Thoracic aorta (tissue), 2 donors: Measurements from ENCODE around the gene TMEM26. TPM values are rescaled to one million over a fixed set of nuclear protein-coding genes. Genes with fewer than 3 reads are reported as not detected.

Source experiments
- ATAC-seq: fragments of 150-250 bp; one replicate; pipeline ENCODE4 v1.8.0; 2017; ENCODE audit warnings: low read depth; ENCODE audit not compliant: insufficient number of reproducible peaks, low FRiP score
- DNase-seq: peaks from one replicate; pipeline ENCODE4 v3.0.0-alpha.2; 2020; ENCODE audit warnings: low spot score
- H3K27ac ChIP-seq, 2 donors: fragments of 200-600 bp; sonication (generic); 1 replicate in 1 of 2; 2 replicates in 1 of 2; pipeline ENCODE4 v1.5.1; 2016; ENCODE audit warnings: mild to moderate bottlenecking in 2 of 2, moderate library complexity in 2 of 2
- H3K27me3 ChIP-seq: fragments of 200-600 bp; sonication (generic); replicated peaks from 2 replicates; pipeline ENCODE4 v1.6.0; 2016; ENCODE audit warnings: mild to moderate bottlenecking; ENCODE audit not compliant: insufficient read depth
- H3K36me3 ChIP-seq: fragments of 200-600 bp; sonication (generic); one replicate; pipeline ENCODE4 v1.5.1; 2016
- H3K4me1 ChIP-seq, 2 donors: fragments of 200-600 bp; sonication (generic); 1 replicate in 1 of 2; 2 replicates in 1 of 2; pipeline versions ENCODE4 v1.5.1 to v1.6.0; 2016; ENCODE audit warnings: low read depth in 2 of 2, mild to moderate bottlenecking in 1 of 2; ENCODE audit not compliant: control insufficient read depth in 1 of 2
- H3K4me3 ChIP-seq: fragments of 200-600 bp; sonication (generic); 2 replicates; pipeline ENCODE4 v1.5.1; 2016; ENCODE audit warnings: mild to moderate bottlenecking
- H3K9me3 ChIP-seq: fragments of 200-600 bp; sonication (generic); 2 replicates; pipeline ENCODE4 v1.5.1; 2016
- total RNA-seq, 2 donors: library from RNA; depleted of rRNA; stranded (reverse); fragments of >200 nt; gene quantifications; one replicate each; pipeline versions ENCODE4 v1.1.0 to v1.2.3, GENCODE V29; 2016
- TF ChIP-seq, protein P1 (sequence below): fragments of 200-600 bp; sonication (generic); IDR thresholded peaks from one replicate; pipeline ENCODE4 v1.5.1; 2019; ENCODE audit warnings: antibody characterized with exemption

TMEM26 gene
- total RNA-seq, 2 donors from 2014 or later = 0.27 to 1.2 TPM

DNA sequence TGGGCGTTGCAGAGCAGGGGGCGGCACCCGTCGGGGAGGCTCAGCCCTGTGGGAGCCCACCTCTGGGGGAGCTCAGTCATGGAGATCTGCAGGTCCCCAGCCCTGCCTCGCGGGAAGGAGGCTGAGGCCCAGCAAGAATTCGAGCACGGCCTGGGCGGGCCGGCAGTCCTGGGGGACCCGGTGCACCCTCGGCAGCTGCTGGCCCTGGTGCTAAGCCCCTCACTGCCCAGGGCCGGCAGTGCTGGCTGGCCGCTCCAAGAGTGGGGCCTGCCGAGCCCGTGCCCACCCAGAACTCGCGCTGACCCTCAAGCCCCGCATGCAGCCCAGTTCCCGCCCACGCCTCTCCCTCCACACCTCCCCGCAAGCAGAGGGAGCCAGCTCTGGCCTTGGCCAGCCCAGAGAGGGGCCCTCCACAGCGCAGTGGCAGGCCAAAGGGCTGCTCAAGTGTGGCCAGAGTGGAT, 76.2 kb downstream of the TMEM26 start:
- Histone ChIP-seq H3K36me3 (no peaks in the 10 kb centered on the region), H3K4me1 (no peaks in the 10 kb centered on the region), H3K27me3 (no peaks in the 10 kb centered on the region), H3K27ac (no peak overlapping the region), H3K4me3 (no peak overlapping the region), H3K9me3 (peaks cover 8% of the 10 kb centered on the region)
- TF ChIP-seq, protein P1, sequence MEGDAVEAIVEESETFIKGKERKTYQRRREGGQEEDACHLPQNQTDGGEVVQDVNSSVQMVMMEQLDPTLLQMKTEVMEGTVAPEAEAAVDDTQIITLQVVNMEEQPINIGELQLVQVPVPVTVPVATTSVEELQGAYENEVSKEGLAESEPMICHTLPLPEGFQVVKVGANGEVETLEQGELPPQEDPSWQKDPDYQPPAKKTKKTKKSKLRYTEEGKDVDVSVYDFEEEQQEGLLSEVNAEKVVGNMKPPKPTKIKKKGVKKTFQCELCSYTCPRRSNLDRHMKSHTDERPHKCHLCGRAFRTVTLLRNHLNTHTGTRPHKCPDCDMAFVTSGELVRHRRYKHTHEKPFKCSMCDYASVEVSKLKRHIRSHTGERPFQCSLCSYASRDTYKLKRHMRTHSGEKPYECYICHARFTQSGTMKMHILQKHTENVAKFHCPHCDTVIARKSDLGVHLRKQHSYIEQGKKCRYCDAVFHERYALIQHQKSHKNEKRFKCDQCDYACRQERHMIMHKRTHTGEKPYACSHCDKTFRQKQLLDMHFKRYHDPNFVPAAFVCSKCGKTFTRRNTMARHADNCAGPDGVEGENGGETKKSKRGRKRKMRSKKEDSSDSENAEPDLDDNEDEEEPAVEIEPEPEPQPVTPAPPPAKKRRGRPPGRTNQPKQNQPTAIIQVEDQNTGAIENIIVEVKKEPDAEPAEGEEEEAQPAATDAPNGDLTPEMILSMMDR = no peak
- ATAC-seq (no peak), DNase-seq (no peak)

DNA sequence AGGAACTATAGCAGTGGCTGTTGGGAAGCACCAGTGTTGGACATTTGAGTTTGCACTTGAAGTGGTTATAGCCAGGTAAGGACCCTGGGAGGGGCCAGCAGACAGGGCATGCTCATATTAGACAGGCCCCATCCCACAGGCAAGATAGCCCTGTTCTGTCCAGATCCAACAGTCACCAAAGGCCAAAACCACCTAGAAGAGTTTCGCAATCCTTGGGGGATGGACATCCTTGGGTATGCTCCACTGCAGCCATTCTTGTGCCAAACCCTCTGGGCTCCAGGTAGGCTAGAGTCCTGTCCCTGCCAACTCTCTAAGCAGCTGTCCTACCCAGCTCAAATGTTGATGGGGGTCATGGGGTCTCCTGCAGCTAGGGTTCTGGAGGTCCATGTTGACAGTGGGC, 76.8 kb downstream of the TMEM26 start:
- no peaks in the 10 kb centered on the region for H3K4me1 ChIP-seq
- H3K4me3 ChIP-seq = no peak overlapping the region
- H3K27me3 ChIP-seq = no peaks in the 10 kb centered on the region
- ATAC-seq (no peak), DNase-seq (no peak)
- no peaks in the 10 kb centered on the region for H3K36me3 ChIP-seq
- peaks cover 8% of the 10 kb centered on the region for H3K9me3 ChIP-seq
- TF ChIP-seq, protein P1 = no peak
- no peak overlapping the region for H3K27ac ChIP-seq

DNA sequence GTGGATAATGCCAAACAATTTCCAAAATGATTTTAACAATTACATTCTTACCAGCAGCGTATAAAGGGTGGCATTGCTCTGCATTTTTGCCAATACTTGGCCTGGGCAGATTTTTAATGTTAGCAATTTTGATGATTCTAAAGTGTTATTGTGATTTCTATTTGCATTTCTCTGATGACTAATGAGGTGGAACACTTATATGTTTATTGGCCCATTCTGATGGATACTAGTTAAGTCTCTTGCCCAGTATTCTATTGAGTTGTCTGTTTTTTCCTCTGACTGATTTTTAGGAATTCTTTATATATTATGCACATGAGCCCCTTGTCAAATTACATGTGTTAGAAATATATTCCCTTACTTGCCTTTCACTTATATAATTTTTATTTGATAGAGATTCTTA, 86.8 kb downstream of the TMEM26 start:
- no peaks in the 10 kb centered on the region for H3K4me1 ChIP-seq
- H3K36me3 ChIP-seq = no peaks in the 10 kb centered on the region
- TF ChIP-seq, protein P1 = no peak
- no peak overlapping the region for H3K27ac ChIP-seq
- no peak for DNase-seq
- no peak for ATAC-seq
- H3K27me3 ChIP-seq = no peaks in the 10 kb centered on the region
- H3K4me3 ChIP-seq = no peak overlapping the region
- H3K9me3 ChIP-seq = no peaks in the 10 kb centered on the region

DNA sequence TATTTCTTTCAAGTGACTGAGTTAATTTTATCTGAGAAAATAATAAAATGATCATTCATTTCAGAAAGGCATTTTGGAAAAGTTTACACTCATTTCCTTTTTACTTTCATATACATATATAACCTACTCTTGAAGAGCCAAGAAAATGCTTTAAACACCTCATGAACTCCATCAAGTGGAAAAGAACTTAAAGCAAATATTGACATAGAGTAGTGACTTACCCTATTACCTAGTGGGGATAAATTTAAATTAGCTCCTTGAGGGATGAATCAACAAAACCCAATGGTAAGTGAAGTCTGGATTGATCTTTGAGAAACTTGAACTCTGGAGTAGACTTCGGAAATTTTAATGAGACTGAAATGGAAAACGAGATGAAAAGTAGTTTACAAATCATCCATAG, 88.6 kb downstream of the TMEM26 start:
- TF ChIP-seq, protein P1 = no peak
- no peaks in the 10 kb centered on the region for H3K36me3 ChIP-seq
- no peak overlapping the region for H3K4me3 ChIP-seq
- H3K27ac ChIP-seq = no peak overlapping the region
- no peak for ATAC-seq
- no peak for DNase-seq
- no peaks in the 10 kb centered on the region for H3K9me3 ChIP-seq
- H3K27me3 ChIP-seq = no peaks in the 10 kb centered on the region
- H3K4me1 ChIP-seq = no peaks in the 10 kb centered on the region

DNA sequence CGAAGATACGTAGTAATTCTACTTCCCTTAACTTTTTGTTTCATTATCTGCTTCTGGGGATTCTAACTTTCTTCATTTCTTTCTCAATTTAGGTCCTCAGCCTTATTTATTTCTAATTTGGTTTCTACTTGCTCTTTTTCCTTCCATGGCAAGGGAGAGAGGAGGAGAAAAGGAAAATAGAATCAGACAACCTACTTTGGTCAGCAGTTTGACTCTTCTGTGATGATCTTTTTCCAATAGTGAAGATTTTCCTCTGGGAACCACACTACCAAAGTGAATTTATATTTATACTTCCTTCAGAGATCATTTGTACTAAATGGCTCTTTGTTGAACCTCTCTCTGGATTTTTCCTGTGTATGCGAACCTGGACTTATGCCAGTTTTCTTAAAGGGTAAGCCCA, 90.2 kb downstream of the TMEM26 start:
- ATAC-seq (no peak), DNase-seq (no peak)
- H3K27me3 ChIP-seq = no peaks in the 10 kb centered on the region
- no peak overlapping the region for H3K4me3 ChIP-seq
- TF ChIP-seq, protein P1 = no peak
- no peaks in the 10 kb centered on the region for H3K4me1 ChIP-seq
- no peaks in the 10 kb centered on the region for H3K9me3 ChIP-seq
- H3K27ac ChIP-seq = no peak overlapping the region
- no peaks in the 10 kb centered on the region for H3K36me3 ChIP-seq
